ENCODE data around the gene RNF144B. TPM values are rescaled to one million over a fixed set of nuclear protein-coding genes. Genes with fewer than 3 reads are reported as not detected.

RNF144B gene
- total and polyA plus RNA-seq, 10 donors, result 6.5 to 82.5 (median 45.3) TPM

- no peak for DNase-seq
- Histone ChIP-seq H3K36me3 (no peaks in the 10 kb centered on the region), H3K27me3 (replicated peaks in 1 of 7) (peaks cover 0 to 20% (median 0%) of the 10 kb centered on the region in 7 donors), H3K4me1 (peaks cover 0 to 17% (median 0%) of the 10 kb centered on the region in 6 donors), H3K4me3 (no peak overlapping the region), H3K27ac (no peak overlapping the region), H3K9me3 (no peaks in the 10 kb centered on the region)
- no peak for TF ChIP-seq CTCF (IDR thresholded peaks at IDR 0.05 in 8 of 11, conservative IDR thresholded peaks at IDR 0.05 in 3 of 11)
- no peak for TF ChIP-seq POLR2AphosphoS5 (IDR thresholded peaks at IDR 0.05)
- no peak for TF ChIP-seq POLR2A (IDR thresholded peaks at IDR 0.05)
- intact Hi-C loops (cut with DNase I; ENCODE audit: low total_unique reads), result no loop called here
Observed at GRCh38 chr6:18349386-18349785, 37.8 kb upstream of the RNF144B start.

GRCh38 chr6:18350271-18350670 lies 36.9 kb upstream of the RNF144B start:
- peaks cover 0 to 20% (median 0%) of the 10 kb centered on the region in 7 donors for H3K27me3 ChIP-seq (replicated peaks in 1 of 7)
- H3K4me1 ChIP-seq, result peaks cover 0 to 17% (median 0%) of the 10 kb centered on the region in 6 donors
- no peaks in the 10 kb centered on the region for H3K9me3 ChIP-seq
- peak overlapping the region in 2 of 8 donors; percentile 25 to 61 for H3K27ac ChIP-seq
- intact Hi-C loops (cut with DNase I; ENCODE audit: low total_unique reads), result no loop called here
- TF ChIP-seq POLR2A (IDR thresholded peaks at IDR 0.05), result no peak
- TF ChIP-seq POLR2AphosphoS5 (IDR thresholded peaks at IDR 0.05), result no peak
- TF ChIP-seq CTCF (IDR thresholded peaks at IDR 0.05 in 8 of 11, conservative IDR thresholded peaks at IDR 0.05 in 3 of 11), result no peak
- no peak for DNase-seq
- no peak overlapping the region for H3K4me3 ChIP-seq
- WGBS, 5 donors, result 81 to 98% (median 86%) methylated on average over 4 of the region's 4 CpGs
- no peaks in the 10 kb centered on the region for H3K36me3 ChIP-seq

- 41 to 68% (median 52%) methylated on average over 3 of the region's 3 CpGs for WGBS, 5 donors
- H3K27ac ChIP-seq, result peak overlapping the region in 2 of 8 donors; percentile 25 to 61
- H3K36me3 ChIP-seq, result no peaks in the 10 kb centered on the region
- no peak overlapping the region for H3K4me3 ChIP-seq
- DNase-seq, result no peak
- H3K27me3 ChIP-seq (replicated peaks in 1 of 7), result peaks cover 0 to 20% (median 0%) of the 10 kb centered on the region in 7 donors
- peaks cover 0 to 17% (median 0%) of the 10 kb centered on the region in 6 donors for H3K4me1 ChIP-seq
- intact Hi-C loops (cut with DNase I; ENCODE audit: low total_unique reads), result no loop called here
- no peak for TF ChIP-seq POLR2AphosphoS5 (IDR thresholded peaks at IDR 0.05)
- no peak for TF ChIP-seq CTCF (IDR thresholded peaks at IDR 0.05 in 8 of 11, conservative IDR thresholded peaks at IDR 0.05 in 3 of 11)
- TF ChIP-seq POLR2A (IDR thresholded peaks at IDR 0.05), result no peak
- no peaks in the 10 kb centered on the region for H3K9me3 ChIP-seq
Observed at GRCh38 chr6:18350712-18351111, 36.4 kb upstream of the RNF144B start.

GRCh38 chr6:18352001-18352400 lies 35.1 kb upstream of the RNF144B start:
- Histone ChIP-seq H3K9me3 (no peaks in the 10 kb centered on the region), H3K27me3 (replicated peaks in 1 of 7) (peaks cover 0 to 20% (median 0%) of the 10 kb centered on the region in 7 donors), H3K27ac (no peak overlapping the region), H3K4me3 (no peak overlapping the region), H3K4me1 (peaks cover 0 to 17% (median 0%) of the 10 kb centered on the region in 6 donors), H3K36me3 (no peaks in the 10 kb centered on the region)
- 93 to 97% (median 94%) methylated on average over 4 of the region's 4 CpGs for WGBS, 5 donors
- no peak for DNase-seq
- intact Hi-C loops (cut with DNase I; ENCODE audit: low total_unique reads), result no loop called here
- no peak for TF ChIP-seq POLR2AphosphoS5 (IDR thresholded peaks at IDR 0.05)
- TF ChIP-seq POLR2A (IDR thresholded peaks at IDR 0.05), result no peak
- no peak for TF ChIP-seq CTCF (IDR thresholded peaks at IDR 0.05 in 8 of 11, conservative IDR thresholded peaks at IDR 0.05 in 3 of 11)

Measured in spleen (tissue), 11 donors.